ENCODE data around the gene DSTN. TPM values are rescaled to one million over a fixed set of nuclear protein-coding genes. Genes with fewer than 3 reads are reported as not detected.

The DSTN gene
- total and polyA plus RNA-seq, 2 of the 4 experiments (the other 2 are of a cell fraction) = 221 to 269 TPM

- Histone ChIP-seq H4K5ac (ENCODE audit: low read depth, low read length) (no peak overlapping the region), H3K27me3 (ENCODE audit: control insufficient read depth, insufficient read depth, low read length) (no peaks in the 10 kb centered on the region), H3K79me1 (ENCODE audit: low read depth in 1 of 2, low read length in 2 of 2) (peaks cover 37 to 99% of the 10 kb centered on the region in 2 experiments), H3K56ac (ENCODE audit: extremely low read depth, insufficient read depth, low read length) (no peak overlapping the region), H3K9me3 (ENCODE audit: control insufficient read depth, insufficient read depth, low read length) (no peaks in the 10 kb centered on the region), H3K23ac (ENCODE audit: low read depth, low read length) (no peak overlapping the region), H3K4me1 (ENCODE audit: control insufficient read depth, insufficient read depth, low read length) (no peaks in the 10 kb centered on the region; the same call in 1 of the 2 replicates), H3K36me3 (ENCODE audit: control insufficient read depth, insufficient read depth, low read length) (peaks cover 99% of the 10 kb centered on the region), H2AK5ac (ENCODE audit: low read depth, low read length) (no peak overlapping the region), H3K4me2 (ENCODE audit: low read depth, low read length) (no peak overlapping the region), H2BK5ac (ENCODE audit: low read depth, low read length, poor library complexity, severe bottlenecking) (no peak overlapping the region), H2AK9ac (replicated peaks; ENCODE audit: low read depth, low read length, poor library complexity) (peak overlapping the region; percentile 79), H4K8ac (ENCODE audit: low read depth in 2 of 2, low read length in 2 of 2) (no peak overlapping the region), H3K9me1 (ENCODE audit: insufficient read depth, low read length) (no peaks in the 10 kb centered on the region), H3K9ac (ENCODE audit: low read depth, low read length) (no peak overlapping the region), H3K14ac (replicated peaks; ENCODE audit: low read depth, low read length) (no peak overlapping the region), H2AFZ (replicated peaks; ENCODE audit: low read length, poor library complexity) (no peak overlapping the region), H3K18ac (ENCODE audit: low read depth, low read length) (no peak overlapping the region), H3K27ac (ENCODE audit: insufficient read depth, low read length) (no peak overlapping the region), H2BK120ac (ENCODE audit: low read depth, low read length) (no peak overlapping the region), H3K4ac (ENCODE audit: low read depth, low read length) (no peak overlapping the region), H4K91ac (ENCODE audit: insufficient read depth, low read depth, low read length) (no peak overlapping the region), H3K4me3 (ENCODE audit: insufficient read depth, low read depth, low read length) (no peak overlapping the region), H4K20me1 (ENCODE audit: insufficient read depth, low read length) (peaks cover 93% of the 10 kb centered on the region), H2BK15ac (ENCODE audit: low read depth, low read length) (no peak overlapping the region), H2BK20ac (ENCODE audit: low read depth, low read length) (no peak overlapping the region)
- CTCF ChIA-PET = no interaction called here
- no TSS peak for BruUV-seq (replicated peaks)
- intact Hi-C loops (cut with micrococcal nuclease) = no loop called here
- ATAC-seq (ENCODE audit: low read depth) (no peak), DNase-seq (no peak)
- POLR2A ChIA-PET (ENCODE audit: unreplicated experiment) = no interaction called here
- dilution Hi-C loops (cut with HindIII; ENCODE audit: low sequenced_read_pairs, unreplicated experiment) = no loop called here
- WGBS, 2 experiments (ENCODE audit: extremely low coverage in 2 of 2, insufficient read length in 1 of 2) = no CpG with 5 or more reads among the region's 6 CpGs
- TF ChIP-seq RAD21 (IDR thresholded peaks at IDR 0.05; ENCODE audit: low read length) (no peak), CEBPB (IDR thresholded peaks at IDR 0.05; ENCODE audit: low read depth, low read length) (no peak), BHLHE40 (IDR thresholded peaks at IDR 0.05; ENCODE audit: low read depth, low read length) (no peak), FOS (IDR thresholded peaks at IDR 0.05; ENCODE audit: low read depth, low read length) (no peak), RCOR1 (IDR thresholded peaks at IDR 0.05; ENCODE audit: insufficient replicate concordance, low read length) (no peak), RFX5 (IDR thresholded peaks at IDR 0.05; ENCODE audit: low read depth, low read length) (no peak), SMC3 (IDR thresholded peaks at IDR 0.05; ENCODE audit: low read depth, low read length) (no peak), MAFK (IDR thresholded peaks at IDR 0.05; ENCODE audit: low read depth, low read length) (no peak)
- TF ChIP-seq, protein P1, sequence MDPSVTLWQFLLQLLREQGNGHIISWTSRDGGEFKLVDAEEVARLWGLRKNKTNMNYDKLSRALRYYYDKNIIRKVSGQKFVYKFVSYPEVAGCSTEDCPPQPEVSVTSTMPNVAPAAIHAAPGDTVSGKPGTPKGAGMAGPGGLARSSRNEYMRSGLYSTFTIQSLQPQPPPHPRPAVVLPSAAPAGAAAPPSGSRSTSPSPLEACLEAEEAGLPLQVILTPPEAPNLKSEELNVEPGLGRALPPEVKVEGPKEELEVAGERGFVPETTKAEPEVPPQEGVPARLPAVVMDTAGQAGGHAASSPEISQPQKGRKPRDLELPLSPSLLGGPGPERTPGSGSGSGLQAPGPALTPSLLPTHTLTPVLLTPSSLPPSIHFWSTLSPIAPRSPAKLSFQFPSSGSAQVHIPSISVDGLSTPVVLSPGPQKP (IDR thresholded peaks at IDR 0.05; ENCODE audit: borderline replicate concordance, low read depth, low read length) = no peak
- in situ Hi-C loops (cut with MboI; ENCODE audit: low sequenced_read_pairs) = loop anchor here (25.0 kb wide), 1 partner anchor 506 kb away; the partner anchor contains the start of genes KAT14 and PET117
Observed at GRCh38 chr20:17630806-17631195, 60.9 kb downstream of the DSTN start.
